Mesenchymal stem cell (in vitro differentiated cells and primary cell): ENCODE measurements around the gene LIG4. TPM values are rescaled to one million over a fixed set of nuclear protein-coding genes. Genes with fewer than 3 reads are reported as not detected.
A peak's percentile ranks its signal among the peaks of the same experiment; 100 is the strongest.

ENCODE experiments used
- DNase-seq: peaks from one replicate; pipeline ENCODE4 v3.0.0-alpha.2; 2013
- H2AFZ ChIP-seq: one replicate; pipeline ENCODE4 v1.6.1; 2013; ENCODE audit warnings: low read depth, mild to moderate bottlenecking, control low read depth, inconsistent platforms, low read length, moderate library complexity
- H2AK5ac ChIP-seq: 2 replicates; pipeline ENCODE4 v1.6.1; 2013; ENCODE audit warnings: low read length, moderate library complexity, mild to moderate bottlenecking, inconsistent platforms; ENCODE audit not compliant: severe bottlenecking
- H2BK120ac ChIP-seq: one replicate; pipeline ENCODE4 v1.6.1; 2013; ENCODE audit warnings: low read depth, mild to moderate bottlenecking, inconsistent platforms, low read length, moderate library complexity
- H2BK12ac ChIP-seq, 2 experiments: one replicate each; pipeline ENCODE4 v1.6.1; 2013; ENCODE audit warnings: inconsistent platforms in 2 of 2, low read length in 2 of 2, mild to moderate bottlenecking in 2 of 2, moderate library complexity in 2 of 2, control low read depth in 1 of 2
- H2BK15ac ChIP-seq: one replicate; pipeline ENCODE4 v1.6.1; 2013; ENCODE audit warnings: mild to moderate bottlenecking, low read depth, inconsistent platforms; ENCODE audit not compliant: poor library complexity, severe bottlenecking
- H2BK5ac ChIP-seq: 2 replicates; pipeline ENCODE4 v1.6.1; 2013; ENCODE audit warnings: low read depth, mild to moderate bottlenecking, low read length, control low read depth, inconsistent platforms; ENCODE audit not compliant: poor library complexity, severe bottlenecking
- H3K14ac ChIP-seq, 2 experiments: one replicate each; pipeline ENCODE4 v1.6.1; 2013; ENCODE audit warnings: inconsistent platforms in 2 of 2, low read length in 2 of 2, control low read depth in 1 of 2, mild to moderate bottlenecking in 1 of 2, moderate library complexity in 1 of 2
- H3K18ac ChIP-seq, 2 experiments: one replicate each; pipeline ENCODE4 v1.6.1; 2013; ENCODE audit warnings: inconsistent platforms in 2 of 2, low read length in 2 of 2, control low read depth in 1 of 2, low read depth in 1 of 2, mild to moderate bottlenecking in 1 of 2
- H3K23ac ChIP-seq, 2 experiments: one replicate each; pipeline ENCODE4 v1.6.1; 2013; ENCODE audit warnings: inconsistent platforms in 2 of 2, low read length in 2 of 2, mild to moderate bottlenecking in 2 of 2, moderate library complexity in 2 of 2, control low read depth in 1 of 2
- H3K27ac ChIP-seq: 2 replicates; pipeline ENCODE4 v1.5.1; 2013; ENCODE audit warnings: mild to moderate bottlenecking, moderate library complexity, low read length, control low read depth, inconsistent platforms; ENCODE audit not compliant: poor library complexity, severe bottlenecking
- H3K27me3 ChIP-seq, 2 experiments: 2 replicates each; pipeline versions ENCODE4 v1.6.1 to v1.7.0; 2013; ENCODE audit warnings: low read length in 2 of 2, mild to moderate bottlenecking in 2 of 2, moderate library complexity in 2 of 2, control low read depth in 1 of 2, inconsistent platforms in 1 of 2; ENCODE audit not compliant: control insufficient read depth in 1 of 2, insufficient read depth in 1 of 2
- H3K36me3 ChIP-seq, 2 experiments: 2 replicates each; pipeline versions ENCODE4 v1.6.1 to v1.7.0; 2013; ENCODE audit warnings: low read length in 2 of 2, control low read depth in 1 of 2, inconsistent platforms in 1 of 2, low read depth in 1 of 2, mild to moderate bottlenecking in 1 of 2; ENCODE audit not compliant: insufficient read depth in 2 of 2, control insufficient read depth in 1 of 2
- H3K4ac ChIP-seq, 2 experiments: one replicate each; pipeline ENCODE4 v1.6.1; 2013; ENCODE audit warnings: inconsistent platforms in 2 of 2, low read length in 2 of 2, mild to moderate bottlenecking in 2 of 2, moderate library complexity in 2 of 2, control low read depth in 1 of 2, low read depth in 1 of 2
- H3K4me1 ChIP-seq: 2 replicates; pipeline ENCODE4 v1.6.1; 2013; ENCODE audit warnings: low read depth, low read length, control low read depth; ENCODE audit not compliant: control insufficient read depth, insufficient read depth
- H3K4me2 ChIP-seq: 2 replicates; pipeline ENCODE4 v1.6.1; 2013; ENCODE audit warnings: low read length, mild to moderate bottlenecking, inconsistent platforms; ENCODE audit not compliant: poor library complexity, severe bottlenecking
- H3K4me3 ChIP-seq, 2 experiments: 2 replicates each; pipeline versions ENCODE4 v1.5.1 to v1.7.0; 2013; ENCODE audit warnings: low read length in 2 of 2, mild to moderate bottlenecking in 2 of 2, control low read depth in 1 of 2, low read depth in 1 of 2; ENCODE audit not compliant: insufficient read depth in 1 of 2
- H3K79me1 ChIP-seq: replicated peaks from 2 replicates; pipeline ENCODE4 v1.6.1; 2013; ENCODE audit warnings: mild to moderate bottlenecking, control low read depth, low read length, inconsistent platforms; ENCODE audit not compliant: poor library complexity, severe bottlenecking
- H3K9ac ChIP-seq: 2 replicates; pipeline ENCODE4 v1.7.0; 2013; ENCODE audit warnings: mild to moderate bottlenecking, low read length, moderate library complexity
- H3K9me3 ChIP-seq: 2 replicates; pipeline ENCODE4 v1.7.0; 2013; ENCODE audit warnings: mild to moderate bottlenecking, low read length; ENCODE audit not compliant: control insufficient read depth
- H4K8ac ChIP-seq: one replicate; pipeline ENCODE4 v1.6.1; 2013; ENCODE audit warnings: inconsistent platforms, mild to moderate bottlenecking, low read length, moderate library complexity
- H4K91ac ChIP-seq: one replicate; pipeline ENCODE4 v1.6.1; 2013; ENCODE audit warnings: mild to moderate bottlenecking, low read length, inconsistent platforms
- WGBS: methylation state at CpG from one replicate; pipeline ENCODE4 v1.1.7; 2013; ENCODE audit warnings: mixed read lengths; 5-methylcytosine and 5-hydroxymethylcytosine counted together
- polyA plus RNA-seq, 2 experiments: library from polyadenylated mRNA; stranded (reverse); fragments of 200-250 nt; gene quantifications; one replicate each; pipeline ENCODE4 v1.2.3, GENCODE V29; 2013

Gene LIG4
- polyA plus RNA-seq (2013, experiment 1 of 2) = 10.1 TPM
- polyA plus RNA-seq (2013, experiment 2 of 2) = 10.9 TPM

GRCh38 chr13:108215436-108215835 is at the start of gene LIG4:
TSS of gene LIG4 (minus strand) at chr13:108215536. CDS start at chr13:108211268, 4,268 bp downstream.
- peak within 1 kb of the TSS; percentile 51 for H4K8ac ChIP-seq
- H3K4ac ChIP-seq = no peak within 1 kb of the TSS
- peak within 1 kb of the TSS; percentile 39 for H3K27ac ChIP-seq
- no peaks in the 10 kb centered on the region for H3K9me3 ChIP-seq
- H3K27me3 ChIP-seq = no peaks in the 10 kb centered on the region
- peak within 1 kb of the TSS; percentile 50 for H2BK120ac ChIP-seq
- peak within 1 kb of the TSS; percentile 78 to 81 for H3K4me3 ChIP-seq
- H3K4me2 ChIP-seq = peak within 1 kb of the TSS; percentile 57
- H2BK5ac ChIP-seq = no peak within 1 kb of the TSS
- H2BK15ac ChIP-seq = no peak within 1 kb of the TSS
- H3K18ac ChIP-seq = peak within 1 kb of the TSS in 1 of 2 experiments; percentile 67
- no peak within 1 kb of the TSS for H2AK5ac ChIP-seq
- peak within 1 kb of the TSS; percentile 20 for H2AFZ ChIP-seq
- no peak within 1 kb of the TSS for H3K14ac ChIP-seq
- H4K91ac ChIP-seq = no peak within 1 kb of the TSS
- WGBS = 2% methylated on average over 25 of the region's 26 CpGs
- H2BK12ac ChIP-seq = no peak within 1 kb of the TSS
- H3K36me3 ChIP-seq = peaks cover 0 to 9% of the 10 kb centered on the region in 2 experiments
- peaks cover 12% of the 10 kb centered on the region for H3K4me1 ChIP-seq
- peak; percentile 92 for DNase-seq
- H3K79me1 ChIP-seq = peaks cover 14% of the 10 kb centered on the region
- peak within 1 kb of the TSS; percentile 81 for H3K9ac ChIP-seq
- H3K23ac ChIP-seq = peak within 1 kb of the TSS in 1 of 2 experiments; percentile 67

- Histone ChIP-seq H3K27me3 (no peaks in the 10 kb centered on the region), H2AK5ac (no peak overlapping the region), H3K4me1 (peaks cover 2% of the 10 kb centered on the region), H3K18ac (no peak overlapping the region), H3K4me3 (no peak overlapping the region), H3K4ac (no peak overlapping the region), H2BK12ac (no peak overlapping the region), H3K9ac (no peak overlapping the region), H4K8ac (no peak overlapping the region), H3K27ac (no peak overlapping the region), H2BK15ac (no peak overlapping the region), H3K4me2 (no peak overlapping the region), H2BK120ac (no peak overlapping the region), H3K9me3 (no peaks in the 10 kb centered on the region), H4K91ac (no peak overlapping the region), H2AFZ (no peak overlapping the region), H2BK5ac (no peak overlapping the region), H3K23ac (no peak overlapping the region), H3K79me1 (peaks cover 2% of the 10 kb centered on the region), H3K14ac (no peak overlapping the region), H3K36me3 (no peaks in the 10 kb centered on the region)
- 94% methylated on average over 7 of the region's 9 CpGs for WGBS
- no peak for DNase-seq
These were observed 48.5 kb upstream of the LIG4 start for GRCh38 chr13:108263621-108264355.

GRCh38 chr13:108257248-108257647 is 41.9 kb upstream of the LIG4 start:
- Histone ChIP-seq H3K4me3 (no peak overlapping the region), H3K36me3 (no peaks in the 10 kb centered on the region), H2AFZ (no peak overlapping the region), H3K23ac (no peak overlapping the region), H3K18ac (no peak overlapping the region), H2BK12ac (no peak overlapping the region), H2BK120ac (no peak overlapping the region), H2AK5ac (no peak overlapping the region), H3K9me3 (no peaks in the 10 kb centered on the region), H3K4me2 (no peak overlapping the region), H3K4ac (no peak overlapping the region), H2BK5ac (no peak overlapping the region), H3K27me3 (no peaks in the 10 kb centered on the region), H3K27ac (no peak overlapping the region), H4K91ac (no peak overlapping the region), H3K79me1 (peaks cover 2% of the 10 kb centered on the region), H3K14ac (no peak overlapping the region), H2BK15ac (no peak overlapping the region), H3K9ac (no peak overlapping the region), H4K8ac (no peak overlapping the region), H3K4me1 (no peaks in the 10 kb centered on the region)
- DNase-seq = no peak
- 100% methylated on average over 1 of the region's 2 CpGs for WGBS

GRCh38 chr13:108249150-108249549 is 33.8 kb upstream of the LIG4 start:
- H2BK12ac ChIP-seq = no peak overlapping the region
- H3K14ac ChIP-seq = no peak overlapping the region
- H4K8ac ChIP-seq = no peak overlapping the region
- no peaks in the 10 kb centered on the region for H3K79me1 ChIP-seq
- H2BK5ac ChIP-seq = no peak overlapping the region
- no peak overlapping the region for H2AFZ ChIP-seq
- no peak overlapping the region for H3K4ac ChIP-seq
- H3K23ac ChIP-seq = no peak overlapping the region
- no peak overlapping the region for H2BK15ac ChIP-seq
- no peak overlapping the region for H3K27ac ChIP-seq
- H3K9me3 ChIP-seq = peaks cover 11% of the 10 kb centered on the region
- no peaks in the 10 kb centered on the region for H3K4me1 ChIP-seq
- H2BK120ac ChIP-seq = no peak overlapping the region
- H3K18ac ChIP-seq = no peak overlapping the region
- no peaks in the 10 kb centered on the region for H3K27me3 ChIP-seq
- no peaks in the 10 kb centered on the region for H3K36me3 ChIP-seq
- 100% methylated on average over 3 of the region's 4 CpGs for WGBS
- H4K91ac ChIP-seq = no peak overlapping the region
- H3K4me2 ChIP-seq = no peak overlapping the region
- no peak overlapping the region for H2AK5ac ChIP-seq
- no peak overlapping the region for H3K9ac ChIP-seq
- DNase-seq = no peak
- H3K4me3 ChIP-seq = no peak overlapping the region
